ENCODE results near the gene CTBS.
A peak's percentile ranks its signal among the peaks of the same experiment; 100 is the strongest.

CTBS gene, protein sequence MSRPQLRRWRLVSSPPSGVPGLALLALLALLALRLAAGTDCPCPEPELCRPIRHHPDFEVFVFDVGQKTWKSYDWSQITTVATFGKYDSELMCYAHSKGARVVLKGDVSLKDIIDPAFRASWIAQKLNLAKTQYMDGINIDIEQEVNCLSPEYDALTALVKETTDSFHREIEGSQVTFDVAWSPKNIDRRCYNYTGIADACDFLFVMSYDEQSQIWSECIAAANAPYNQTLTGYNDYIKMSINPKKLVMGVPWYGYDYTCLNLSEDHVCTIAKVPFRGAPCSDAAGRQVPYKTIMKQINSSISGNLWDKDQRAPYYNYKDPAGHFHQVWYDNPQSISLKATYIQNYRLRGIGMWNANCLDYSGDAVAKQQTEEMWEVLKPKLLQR

GRCh38 chr1:84573967-84574842 is at the start of gene CTBS:
Gene CTBS (minus strand): TSS chr1:84574440. CDS start chr1:84574415, 25 bp downstream.
- H3K4me1 ChIP-seq (ENCODE audit: control insufficient read depth, insufficient read depth, low read length), result peaks cover 16% of the 10 kb centered on the region
- peak within 1 kb of the TSS; percentile 57 for H3K9ac ChIP-seq (ENCODE audit: low read depth, low read length)
- H3K4me3 ChIP-seq (ENCODE audit: low read depth, low read length), result peak within 1 kb of the TSS; percentile 82
- no peaks in the 10 kb centered on the region for H3K9me3 ChIP-seq (ENCODE audit: control insufficient read depth, insufficient read depth, low read length)
- H3K27me3 ChIP-seq (ENCODE audit: control insufficient read depth, insufficient read depth, low read length), result peaks cover 6% of the 10 kb centered on the region
- H3K36me3 ChIP-seq (ENCODE audit: control insufficient read depth, insufficient read depth, low read length), result no peaks in the 10 kb centered on the region

DNA sequence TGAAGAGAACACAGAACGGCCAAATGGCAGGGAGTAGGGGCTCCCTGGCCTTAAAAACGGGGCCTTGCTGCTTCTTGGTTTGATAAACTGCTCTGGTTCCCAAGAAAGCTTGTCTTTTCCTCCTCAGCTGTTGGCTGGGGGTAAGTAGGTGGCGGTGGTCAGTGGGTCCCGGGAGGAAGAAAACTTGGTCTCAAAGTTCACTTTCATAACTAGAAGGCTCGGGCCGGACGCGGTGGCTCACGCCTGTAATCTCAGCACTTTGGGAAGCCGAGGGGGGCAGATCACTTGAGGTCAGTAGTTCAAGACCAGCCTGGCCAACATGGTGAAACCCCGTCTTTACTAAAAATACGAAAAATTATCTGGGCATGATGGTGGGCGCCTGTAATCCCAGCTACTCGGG is 47.3 kb upstream of the CTBS start:
- H3K9me3 ChIP-seq (ENCODE audit: control insufficient read depth, insufficient read depth, low read length), result no peaks in the 10 kb centered on the region
- no peaks in the 10 kb centered on the region for H3K4me1 ChIP-seq (ENCODE audit: control insufficient read depth, insufficient read depth, low read length)
- no peaks in the 10 kb centered on the region for H3K36me3 ChIP-seq (ENCODE audit: control insufficient read depth, insufficient read depth, low read length)
- H3K9ac ChIP-seq (ENCODE audit: low read depth, low read length), result no peak overlapping the region
- H3K4me3 ChIP-seq (ENCODE audit: low read depth, low read length), result no peak overlapping the region
- no peaks in the 10 kb centered on the region for H3K27me3 ChIP-seq (ENCODE audit: control insufficient read depth, insufficient read depth, low read length)

DNA sequence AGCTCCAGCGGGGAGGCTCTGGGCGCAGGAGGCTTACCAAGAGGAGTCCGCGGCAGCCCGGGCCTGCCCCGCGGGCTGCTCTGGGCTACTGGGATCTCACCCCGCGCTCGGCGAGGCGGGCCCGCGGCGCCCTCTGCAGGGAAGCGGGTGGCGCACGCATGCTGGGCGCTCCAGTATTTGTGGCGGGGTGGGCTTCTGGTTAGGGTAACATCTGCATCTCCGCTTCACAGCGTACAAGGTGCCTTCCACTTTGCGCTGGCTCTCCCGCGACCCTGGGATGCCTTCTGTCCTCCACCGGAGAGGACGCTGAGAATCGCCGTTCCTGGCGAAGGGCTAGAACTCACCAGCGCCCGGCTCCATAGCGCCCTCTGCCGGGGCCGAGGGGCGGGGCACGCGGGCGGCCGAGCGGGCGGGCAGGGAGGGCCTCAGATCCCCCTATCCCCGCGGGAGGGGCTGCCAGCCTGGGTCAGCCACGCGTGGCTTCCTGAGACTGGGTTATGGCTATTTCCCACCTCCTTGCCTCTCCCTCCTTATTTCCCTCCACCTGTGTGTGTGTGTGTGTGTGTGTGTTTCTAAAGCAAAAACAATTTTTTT is 46.6 kb upstream of the CTBS start:
- peak overlapping the region; percentile 66 for H3K9ac ChIP-seq (ENCODE audit: low read depth, low read length)
- H3K4me3 ChIP-seq (ENCODE audit: low read depth, low read length), result peak overlapping the region; percentile 76
- H3K36me3 ChIP-seq (ENCODE audit: control insufficient read depth, insufficient read depth, low read length), result no peaks in the 10 kb centered on the region
- H3K9me3 ChIP-seq (ENCODE audit: control insufficient read depth, insufficient read depth, low read length), result no peaks in the 10 kb centered on the region
- H3K4me1 ChIP-seq (ENCODE audit: control insufficient read depth, insufficient read depth, low read length), result no peaks in the 10 kb centered on the region
- H3K27me3 ChIP-seq (ENCODE audit: control insufficient read depth, insufficient read depth, low read length), result no peaks in the 10 kb centered on the region

GRCh38 chr1:84619383-84620102 is 45.3 kb upstream of the CTBS start:
- H3K36me3 ChIP-seq (ENCODE audit: control insufficient read depth, insufficient read depth, low read length), result no peaks in the 10 kb centered on the region
- no peak overlapping the region for H3K4me3 ChIP-seq (ENCODE audit: low read depth, low read length)
- H3K9me3 ChIP-seq (ENCODE audit: control insufficient read depth, insufficient read depth, low read length), result no peaks in the 10 kb centered on the region
- no peaks in the 10 kb centered on the region for H3K27me3 ChIP-seq (ENCODE audit: control insufficient read depth, insufficient read depth, low read length)
- H3K4me1 ChIP-seq (ENCODE audit: control insufficient read depth, insufficient read depth, low read length), result no peaks in the 10 kb centered on the region
- no peak overlapping the region for H3K9ac ChIP-seq (ENCODE audit: low read depth, low read length)

GRCh38 chr1:84617349-84617748 is 43.1 kb upstream of the CTBS start:
- Histone ChIP-seq H3K36me3 (ENCODE audit: control insufficient read depth, insufficient read depth, low read length) (no peaks in the 10 kb centered on the region), H3K27me3 (ENCODE audit: control insufficient read depth, insufficient read depth, low read length) (no peaks in the 10 kb centered on the region)

GRCh38 chr1:84615790-84616189 is 41.5 kb upstream of the CTBS start:
- Histone ChIP-seq H3K27me3 (ENCODE audit: control insufficient read depth, insufficient read depth, low read length) (no peaks in the 10 kb centered on the region), H3K9ac (ENCODE audit: low read depth, low read length) (no peak overlapping the region), H3K4me3 (ENCODE audit: low read depth, low read length) (no peak overlapping the region), H3K36me3 (ENCODE audit: control insufficient read depth, insufficient read depth, low read length) (no peaks in the 10 kb centered on the region), H3K4me1 (ENCODE audit: control insufficient read depth, insufficient read depth, low read length) (no peaks in the 10 kb centered on the region), H3K9me3 (ENCODE audit: control insufficient read depth, insufficient read depth, low read length) (peaks cover 7% of the 10 kb centered on the region)

More at GRCh38 chr1:84617349-84617748, 43.1 kb upstream of the CTBS start:
- H3K9me3 ChIP-seq (ENCODE audit: control insufficient read depth, insufficient read depth, low read length), result peaks cover 7% of the 10 kb centered on the region
- no peak overlapping the region for H3K9ac ChIP-seq (ENCODE audit: low read depth, low read length)
- no peaks in the 10 kb centered on the region for H3K4me1 ChIP-seq (ENCODE audit: control insufficient read depth, insufficient read depth, low read length)
- H3K4me3 ChIP-seq (ENCODE audit: low read depth, low read length), result no peak overlapping the region

DNA sequence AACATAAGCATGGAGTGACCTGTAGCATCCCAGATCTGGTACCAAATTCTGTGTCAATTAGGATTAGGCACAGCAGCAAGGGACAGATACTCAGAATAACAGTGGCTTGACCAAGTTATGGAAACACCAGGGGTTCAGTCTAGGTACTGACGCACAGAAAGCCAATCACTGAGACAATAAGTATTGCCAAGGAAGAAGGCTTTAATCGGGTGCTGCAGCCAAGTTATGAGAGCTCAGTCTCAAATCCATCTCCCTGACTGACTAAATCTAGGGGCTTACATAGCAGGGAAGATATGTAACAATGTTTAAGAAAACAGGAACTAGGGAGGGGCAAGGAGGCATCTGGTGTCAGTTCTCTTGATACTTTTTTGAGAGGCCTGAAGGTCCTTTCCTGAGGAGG is 39.6 kb upstream of the CTBS start:
- H3K9ac ChIP-seq (ENCODE audit: low read depth, low read length), result no peak overlapping the region
- peaks cover 7% of the 10 kb centered on the region for H3K9me3 ChIP-seq (ENCODE audit: control insufficient read depth, insufficient read depth, low read length)
- no peaks in the 10 kb centered on the region for H3K27me3 ChIP-seq (ENCODE audit: control insufficient read depth, insufficient read depth, low read length)
- no peak overlapping the region for H3K4me3 ChIP-seq (ENCODE audit: low read depth, low read length)
- H3K36me3 ChIP-seq (ENCODE audit: control insufficient read depth, insufficient read depth, low read length), result no peaks in the 10 kb centered on the region
- H3K4me1 ChIP-seq (ENCODE audit: control insufficient read depth, insufficient read depth, low read length), result no peaks in the 10 kb centered on the region

GRCh38 chr1:84613026-84613425 is 38.8 kb upstream of the CTBS start:
- no peak overlapping the region for H3K9ac ChIP-seq (ENCODE audit: low read depth, low read length)
- peaks cover 7% of the 10 kb centered on the region for H3K9me3 ChIP-seq (ENCODE audit: control insufficient read depth, insufficient read depth, low read length)
- H3K4me3 ChIP-seq (ENCODE audit: low read depth, low read length), result no peak overlapping the region
- no peaks in the 10 kb centered on the region for H3K27me3 ChIP-seq (ENCODE audit: control insufficient read depth, insufficient read depth, low read length)
- no peaks in the 10 kb centered on the region for H3K4me1 ChIP-seq (ENCODE audit: control insufficient read depth, insufficient read depth, low read length)
- no peaks in the 10 kb centered on the region for H3K36me3 ChIP-seq (ENCODE audit: control insufficient read depth, insufficient read depth, low read length)

GRCh38 chr1:84611796-84612195 is 37.6 kb upstream of the CTBS start:
- Histone ChIP-seq H3K9ac (ENCODE audit: low read depth, low read length) (no peak overlapping the region), H3K36me3 (ENCODE audit: control insufficient read depth, insufficient read depth, low read length) (no peaks in the 10 kb centered on the region), H3K4me1 (ENCODE audit: control insufficient read depth, insufficient read depth, low read length) (no peaks in the 10 kb centered on the region), H3K9me3 (ENCODE audit: control insufficient read depth, insufficient read depth, low read length) (peaks cover 7% of the 10 kb centered on the region), H3K4me3 (ENCODE audit: low read depth, low read length) (no peak overlapping the region), H3K27me3 (ENCODE audit: control insufficient read depth, insufficient read depth, low read length) (no peaks in the 10 kb centered on the region)

DNA sequence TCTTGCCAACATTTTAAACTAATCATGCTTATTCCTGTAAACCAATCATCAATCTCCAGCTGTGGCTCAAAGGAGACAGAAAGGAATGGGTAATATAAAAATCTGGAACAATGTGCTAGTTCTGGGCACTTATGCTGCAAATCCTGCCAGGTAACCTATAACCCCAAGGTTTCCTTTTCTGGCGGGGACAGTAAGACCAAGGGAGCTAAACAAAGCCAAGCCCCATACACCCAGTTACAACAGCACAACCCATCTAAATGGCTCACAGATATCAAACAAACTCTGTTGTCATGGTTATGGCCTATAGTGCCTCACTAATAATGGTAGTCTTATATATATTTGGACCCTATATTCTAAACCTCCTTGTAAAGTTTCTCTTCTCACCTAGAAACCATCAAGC is 36.9 kb upstream of the CTBS start:
- Histone ChIP-seq H3K27me3 (ENCODE audit: control insufficient read depth, insufficient read depth, low read length) (no peaks in the 10 kb centered on the region), H3K9ac (ENCODE audit: low read depth, low read length) (no peak overlapping the region), H3K4me3 (ENCODE audit: low read depth, low read length) (no peak overlapping the region), H3K9me3 (ENCODE audit: control insufficient read depth, insufficient read depth, low read length) (peaks cover 7% of the 10 kb centered on the region), H3K4me1 (ENCODE audit: control insufficient read depth, insufficient read depth, low read length) (no peaks in the 10 kb centered on the region), H3K36me3 (ENCODE audit: control insufficient read depth, insufficient read depth, low read length) (no peaks in the 10 kb centered on the region)

DNA sequence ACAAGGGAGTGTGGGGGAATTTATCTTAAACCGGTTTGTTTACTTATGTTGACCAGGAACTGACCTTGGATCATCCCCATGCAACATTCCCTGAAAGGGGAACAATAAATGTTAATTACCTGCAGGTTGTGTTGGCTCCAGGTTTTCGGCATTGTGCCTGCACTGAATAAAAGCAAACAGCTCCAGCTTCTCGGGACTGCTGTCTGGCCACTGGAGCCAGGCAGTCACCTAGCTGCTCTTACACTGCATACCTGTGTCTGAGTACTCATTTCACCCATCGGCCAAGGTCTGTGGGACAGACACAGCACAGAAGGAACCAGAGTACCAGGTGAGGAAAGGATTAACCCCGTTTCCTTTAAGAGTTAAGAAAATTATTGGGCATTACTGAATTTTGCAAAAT is 32.7 kb upstream of the CTBS start:
- no peak overlapping the region for H3K4me3 ChIP-seq (ENCODE audit: low read depth, low read length)
- H3K27me3 ChIP-seq (ENCODE audit: control insufficient read depth, insufficient read depth, low read length), result no peaks in the 10 kb centered on the region
- no peak overlapping the region for H3K9ac ChIP-seq (ENCODE audit: low read depth, low read length)
- no peaks in the 10 kb centered on the region for H3K4me1 ChIP-seq (ENCODE audit: control insufficient read depth, insufficient read depth, low read length)
- H3K36me3 ChIP-seq (ENCODE audit: control insufficient read depth, insufficient read depth, low read length), result no peaks in the 10 kb centered on the region
- peaks cover 12% of the 10 kb centered on the region for H3K9me3 ChIP-seq (ENCODE audit: control insufficient read depth, insufficient read depth, low read length)

Measured in iPS-15b (cell line).